Neuronal stem cell (in vitro differentiated cells): Measurements from ENCODE around the gene SULT1A3.
"Not testable (repeated sequence)": the region's sequence is repeated elsewhere in the genome, so short reads cannot be mapped to it uniquely, and the experiment has no call there.

Experiments
- DNase-seq: peaks from one replicate; pipeline ENCODE4 v3.0.0-alpha.2; 2013; ENCODE audit warnings: low spot score
- H2AFZ ChIP-seq: one replicate; pipeline ENCODE4 v1.6.1; 2013; ENCODE audit warnings: mild to moderate bottlenecking, low read length, inconsistent platforms
- H2AK5ac ChIP-seq: 2 replicates; pipeline ENCODE4 v1.6.1; 2013; ENCODE audit warnings: low read depth, mild to moderate bottlenecking, inconsistent platforms, low read length, moderate library complexity, mixed read lengths
- H2BK120ac ChIP-seq: 2 replicates; pipeline ENCODE4 v1.6.1; 2013; ENCODE audit warnings: low read depth, mild to moderate bottlenecking, inconsistent platforms, low read length, moderate library complexity, mixed read lengths
- H2BK12ac ChIP-seq: one replicate; pipeline ENCODE4 v1.6.1; 2013; ENCODE audit warnings: low read length, inconsistent platforms
- H2BK15ac ChIP-seq: 2 replicates; pipeline ENCODE4 v1.6.1; 2013; ENCODE audit warnings: mild to moderate bottlenecking, low read length, inconsistent platforms, mixed read lengths
- H2BK5ac ChIP-seq: one replicate; pipeline ENCODE4 v1.6.1; 2013; ENCODE audit warnings: inconsistent platforms, mild to moderate bottlenecking, low read length, moderate library complexity
- H3K14ac ChIP-seq: one replicate; pipeline ENCODE4 v1.6.1; 2013; ENCODE audit warnings: low read length, inconsistent platforms
- H3K18ac ChIP-seq: 2 replicates; pipeline ENCODE4 v1.6.1; 2013; ENCODE audit warnings: low read length, inconsistent platforms
- H3K23ac ChIP-seq: 2 replicates; pipeline ENCODE4 v1.6.1; 2013; ENCODE audit warnings: low read depth, mild to moderate bottlenecking, mixed read lengths, low read length, inconsistent platforms; ENCODE audit not compliant: poor library complexity
- H3K27ac ChIP-seq: replicated peaks from 3 replicates; pipeline ENCODE4 v1.5.1; 2013; ENCODE audit warnings: low read length, inconsistent platforms
- H3K27me3 ChIP-seq, 3 experiments: 2 replicates each; pipeline ENCODE4 v1.6.1; 2013; ENCODE audit warnings: low read length in 3 of 3, mild to moderate bottlenecking in 2 of 3, inconsistent platforms in 1 of 3, low read depth in 1 of 3, mixed read lengths in 1 of 3, moderate library complexity in 1 of 3; ENCODE audit not compliant: control insufficient read depth in 3 of 3, insufficient read depth in 3 of 3
- H3K36me3 ChIP-seq, 2 donors: replicated peaks in 1 of 2; 2 replicates each; pipeline ENCODE4 v1.6.1; 2013; ENCODE audit warnings: low read length in 2 of 2; ENCODE audit not compliant: control insufficient read depth in 2 of 2, insufficient read depth in 2 of 2
- H3K4ac ChIP-seq: 2 replicates; pipeline ENCODE4 v1.6.1; 2013; ENCODE audit warnings: inconsistent platforms, mild to moderate bottlenecking, low read length, moderate library complexity
- H3K4me1 ChIP-seq, 2 donors: 1 replicate in 1 of 2; 2 replicates in 1 of 2; pipeline ENCODE4 v1.6.1; 2013; ENCODE audit warnings: low read length in 2 of 2, low read depth in 1 of 2; ENCODE audit not compliant: control insufficient read depth in 2 of 2, insufficient read depth in 1 of 2
- H3K4me2 ChIP-seq: one replicate; pipeline ENCODE4 v1.6.1; 2013; ENCODE audit warnings: mild to moderate bottlenecking, low read length, inconsistent platforms; ENCODE audit not compliant: insufficient read depth, poor library complexity, severe bottlenecking
- H3K4me3 ChIP-seq, 2 donors: 2 replicates each; pipeline ENCODE4 v1.5.1; 2013; ENCODE audit warnings: low read length in 2 of 2, mild to moderate bottlenecking in 2 of 2, inconsistent platforms in 1 of 2, moderate library complexity in 1 of 2
- H3K79me1 ChIP-seq: one replicate; pipeline ENCODE4 v1.6.1; 2013; ENCODE audit warnings: low read depth, mild to moderate bottlenecking, inconsistent platforms, low read length, moderate library complexity
- H3K9ac ChIP-seq: one replicate; pipeline ENCODE4 v1.6.1; 2013; ENCODE audit warnings: mild to moderate bottlenecking, low read depth, low read length, inconsistent platforms; ENCODE audit not compliant: poor library complexity
- H3K9me3 ChIP-seq, 2 donors: replicated peaks in 1 of 2; 2 replicates each; pipeline versions ENCODE3 to v1.6.1; 2013; ENCODE audit warnings: low read length in 2 of 2, mild to moderate bottlenecking in 2 of 2, inconsistent platforms in 1 of 2, low read depth in 1 of 2, mixed read lengths in 1 of 2, moderate library complexity in 1 of 2; ENCODE audit not compliant: control insufficient read depth in 2 of 2, insufficient read depth in 1 of 2
- H4K8ac ChIP-seq: one replicate; pipeline ENCODE4 v1.6.1; 2013; ENCODE audit warnings: low read depth, mild to moderate bottlenecking, inconsistent platforms, low read length, moderate library complexity
- H4K91ac ChIP-seq: one replicate; pipeline ENCODE4 v1.6.1; 2013; ENCODE audit warnings: low read length, low read depth, mild to moderate bottlenecking, inconsistent platforms; ENCODE audit not compliant: poor library complexity
- WGBS, 2 donors: extraction: QIAGEN DNeasy Blood & Tissue Kit; methylation state at CpG; one replicate each; pipeline ENCODE4 v1.1.7; 2013; ENCODE audit warnings: missing lambda C conversion rate in 2 of 2, mixed read lengths in 1 of 2; ENCODE audit not compliant: insufficient read length in 2 of 2, insufficient replicate concordance in 1 of 2; ENCODE audit errors: extremely low coverage in 2 of 2; 5-methylcytosine and 5-hydroxymethylcytosine counted together

SULT1A3 gene

GRCh38 chr16:30157214-30157613 lies 41.8 kb upstream of the SULT1A3 start:
- H3K27me3 ChIP-seq: peaks cover 0 to 3% (median 0%) of the 10 kb centered on the region in 3 experiments
- H2BK5ac ChIP-seq: no peak overlapping the region
- no peak overlapping the region for H3K23ac ChIP-seq
- no peak overlapping the region for H3K27ac ChIP-seq
- WGBS, 2 donors: no CpG with 5 or more reads among the region's 1 CpG
- H3K9me3 ChIP-seq: no peaks in the 10 kb centered on the region
- H4K8ac ChIP-seq: no peak overlapping the region
- no peak overlapping the region for H4K91ac ChIP-seq
- DNase-seq: no peak
- no peak overlapping the region for H3K14ac ChIP-seq
- H3K79me1 ChIP-seq: no peaks in the 10 kb centered on the region
- no peaks in the 10 kb centered on the region for H3K36me3 ChIP-seq
- no peak overlapping the region for H3K4ac ChIP-seq
- no peak overlapping the region for H2AFZ ChIP-seq
- H2BK120ac ChIP-seq: no peak overlapping the region
- H2AK5ac ChIP-seq: no peak overlapping the region
- H3K4me3 ChIP-seq: no peak overlapping the region
- H3K18ac ChIP-seq: no peak overlapping the region
- no peak overlapping the region for H3K4me2 ChIP-seq
- H2BK15ac ChIP-seq: no peak overlapping the region
- no peaks in the 10 kb centered on the region for H3K4me1 ChIP-seq
- H2BK12ac ChIP-seq: no peak overlapping the region
- no peak overlapping the region for H3K9ac ChIP-seq

GRCh38 chr16:30163538-30163937 lies 35.5 kb upstream of the SULT1A3 start:
- H3K79me1 ChIP-seq: no peaks in the 10 kb centered on the region
- H4K8ac ChIP-seq: no peak overlapping the region
- no peak overlapping the region for H2BK15ac ChIP-seq
- H3K27me3 ChIP-seq: peaks cover 0 to 3% (median 2%) of the 10 kb centered on the region in 3 experiments
- H3K4ac ChIP-seq: no peak overlapping the region
- H2BK12ac ChIP-seq: no peak overlapping the region
- H2BK5ac ChIP-seq: no peak overlapping the region
- no peak overlapping the region for H3K9ac ChIP-seq
- no peak overlapping the region for H2AK5ac ChIP-seq
- H3K23ac ChIP-seq: no peak overlapping the region
- no peak overlapping the region for H2BK120ac ChIP-seq
- H3K4me3 ChIP-seq: no peak overlapping the region
- H3K9me3 ChIP-seq: no peaks in the 10 kb centered on the region
- DNase-seq: no peak
- no CpG with 5 or more reads among the region's 3 CpGs for WGBS, 2 donors
- no peak overlapping the region for H3K18ac ChIP-seq
- H3K4me2 ChIP-seq: no peak overlapping the region
- H3K36me3 ChIP-seq: no peaks in the 10 kb centered on the region
- no peak overlapping the region for H4K91ac ChIP-seq
- no peak overlapping the region for H2AFZ ChIP-seq
- H3K14ac ChIP-seq: no peak overlapping the region
- no peak overlapping the region for H3K27ac ChIP-seq
- no peaks in the 10 kb centered on the region for H3K4me1 ChIP-seq

- Histone ChIP-seq H3K18ac (no peak overlapping the region), H2BK15ac (no peak overlapping the region), H4K8ac (no peak overlapping the region), H3K36me3 (no peaks in the 10 kb centered on the region), H3K23ac (no peak overlapping the region), H4K91ac (no peak overlapping the region), H2AK5ac (no peak overlapping the region), H3K14ac (no peak overlapping the region), H2BK5ac (no peak overlapping the region), H3K4ac (no peak overlapping the region), H3K4me2 (no peak overlapping the region), H3K79me1 (no peaks in the 10 kb centered on the region), H3K4me1 (peaks cover 0 to 1% of the 10 kb centered on the region in 2 donors), H2AFZ (no peak overlapping the region), H3K9me3 (no peaks in the 10 kb centered on the region), H2BK12ac (no peak overlapping the region), H3K27ac (no peak overlapping the region), H3K9ac (no peak overlapping the region), H3K27me3 (peaks cover 0 to 3% (median 2%) of the 10 kb centered on the region in 3 experiments), H2BK120ac (no peak overlapping the region), H3K4me3 (no peak overlapping the region)
- WGBS, 2 donors: no CpG with 5 or more reads among the region's 11 CpGs
- DNase-seq: no peak
Observed at GRCh38 chr16:30166202-30166902, 32.7 kb upstream of the SULT1A3 start.

- not testable (repeated sequence) for H3K4me2 ChIP-seq, H2BK5ac ChIP-seq, H3K18ac ChIP-seq, H3K14ac ChIP-seq, H2AK5ac ChIP-seq, H3K4me1 ChIP-seq, H3K27me3 ChIP-seq, H3K4ac ChIP-seq, H4K8ac ChIP-seq, DNase-seq, H2BK12ac ChIP-seq, H3K4me3 ChIP-seq, H2BK15ac ChIP-seq, H3K79me1 ChIP-seq, H3K36me3 ChIP-seq, H2BK120ac ChIP-seq, H3K9ac ChIP-seq, H3K9me3 ChIP-seq, H3K27ac ChIP-seq, H2AFZ ChIP-seq, H3K23ac ChIP-seq, H4K91ac ChIP-seq
- WGBS, 2 donors: no CpG with 5 or more reads among the region's 29 CpGs
Observed at GRCh38 chr16:30168746-30169145, 30.3 kb upstream of the SULT1A3 start.
